Stimulated activated CD4-positive, alpha-beta T cell treated with anti-CD3 and anti-CD28 coated beads, Interleukin-2, amount 100 ng/mL, for 24 hours (primary cell): ENCODE results near the gene ARHGEF28.

Source experiments
- DNase-seq, 2 donors: peaks; one replicate each; pipeline ENCODE4 v3.0.0-alpha.2; 2020

ARHGEF28 gene

GRCh38 chr5:73825199-73825598, 199.2 kb downstream of the ARHGEF28 start:
- DNase-seq = no peak

GRCh38 chr5:73825736-73826135, 199.7 kb downstream of the ARHGEF28 start:
- DNase-seq = no peak

GRCh38 chr5:73826301-73827105, 200.5 kb downstream of the ARHGEF28 start:
- no peak for DNase-seq

GRCh38 chr5:73827106-73827450, 201.1 kb downstream of the ARHGEF28 start:
- no peak for DNase-seq

GRCh38 chr5:73828465-73828864, 202.5 kb downstream of the ARHGEF28 start:
- no peak for DNase-seq

- no peak for DNase-seq
These were observed 204.7 kb downstream of the ARHGEF28 start for GRCh38 chr5:73830646-73831045.

GRCh38 chr5:73831066-73831465, 205.1 kb downstream of the ARHGEF28 start:
- DNase-seq = no peak

- DNase-seq = no peak
These were observed 208.7 kb downstream of the ARHGEF28 start for GRCh38 chr5:73834693-73835092.

GRCh38 chr5:73835726-73836125, 209.7 kb downstream of the ARHGEF28 start:
- DNase-seq = no peak

- DNase-seq = no peak
These were observed 210.6 kb downstream of the ARHGEF28 start for GRCh38 chr5:73836607-73837006.

- DNase-seq = no peak
These were observed 212.9 kb downstream of the ARHGEF28 start for GRCh38 chr5:73838901-73839300.

- DNase-seq = no peak
These were observed 215.6 kb downstream of the ARHGEF28 start for GRCh38 chr5:73841641-73842040.

- no peak for DNase-seq
These were observed 218.2 kb downstream of the ARHGEF28 start for GRCh38 chr5:73844165-73844564.

GRCh38 chr5:73851471-73852181, 225.6 kb downstream of the ARHGEF28 start:
- DNase-seq = no peak

GRCh38 chr5:73853091-73853490, 227.1 kb downstream of the ARHGEF28 start:
- no peak for DNase-seq

GRCh38 chr5:73856997-73857396, 231.0 kb downstream of the ARHGEF28 start:
- DNase-seq = no peak

- DNase-seq = no peak
These were observed 231.4 kb downstream of the ARHGEF28 start for GRCh38 chr5:73857446-73857845.

- no peak for DNase-seq
These were observed 232.1 kb downstream of the ARHGEF28 start for GRCh38 chr5:73858054-73858453.

GRCh38 chr5:73858776-73859175, 232.8 kb downstream of the ARHGEF28 start:
- no peak for DNase-seq

- no peak for DNase-seq
These were observed 233.7 kb downstream of the ARHGEF28 start for GRCh38 chr5:73859696-73860095.

- DNase-seq = no peak
These were observed 235.5 kb downstream of the ARHGEF28 start for GRCh38 chr5:73861313-73861988.

GRCh38 chr5:73862796-73863195, 236.8 kb downstream of the ARHGEF28 start:
- DNase-seq = no peak

GRCh38 chr5:73863876-73864275, 237.9 kb downstream of the ARHGEF28 start:
- no peak for DNase-seq

- no peak for DNase-seq
These were observed 239.3 kb downstream of the ARHGEF28 start for GRCh38 chr5:73865315-73865714.
